HEK293T (cell line): ENCODE measurements around the gene S100B.

Experiments
- CTCF ChIA-PET: fragments of 350-600 bp; formaldehyde crosslinking; extraction: SDS; loops from one replicate; lab custom pipeline; 2021; ENCODE audit warnings: antibody characterized with exemption, inconsistent platforms; lab: Yijun Ruan, JAX
- POLR2A ChIA-PET: fragments of 350-600 bp; formaldehyde crosslinking; extraction: SDS; loops from one replicate; lab custom pipeline; 2020; ENCODE audit warnings: antibody characterized with exemption, inconsistent platforms; lab: Yijun Ruan, JAX
- DNase-seq: peaks from one replicate; pipeline ENCODE4 v3.0.0; 2012; ENCODE audit warnings: mixed read lengths; ENCODE audit errors: extremely low spot score
- ARNT ChIP-seq: fragments of 450-650 bp; IDR thresholded peaks from 2 replicates; pipeline ENCODE4 v1.6.1; 2017; ENCODE audit warnings: mild to moderate bottlenecking
- BHLHE40 ChIP-seq: fragments of 450-650 bp; IDR thresholded peaks from 2 replicates; pipeline ENCODE4 v1.6.1; 2016; ENCODE audit warnings: mild to moderate bottlenecking, moderate library complexity, borderline replicate concordance
- CTBP1 ChIP-seq: fragments of 450-650 bp; IDR thresholded peaks from 2 replicates; pipeline ENCODE4 v1.6.1; 2016; ENCODE audit warnings: borderline replicate concordance
- ELF4 ChIP-seq: fragments of 450-650 bp; IDR thresholded peaks from 2 replicates; pipeline ENCODE4 v1.6.1; 2017; ENCODE audit warnings: antibody characterized with exemption
- FOXA1 ChIP-seq: fragments of 450-650 bp; IDR thresholded peaks from 2 replicates; pipeline ENCODE4 v1.6.1; 2016; ENCODE audit warnings: mild to moderate bottlenecking
- FOXK2 ChIP-seq: fragments of 450-650 bp; IDR thresholded peaks from 2 replicates; pipeline ENCODE4 v1.6.1; 2016; ENCODE audit warnings: mild to moderate bottlenecking
- FOXM1 ChIP-seq: fragments of 450-650 bp; IDR thresholded peaks from 2 replicates; pipeline ENCODE4 v1.6.1; 2017; ENCODE audit warnings: mild to moderate bottlenecking, borderline replicate concordance
- HDGF ChIP-seq: fragments of 450-650 bp; IDR thresholded peaks from 2 replicates; pipeline ENCODE4 v1.6.1; 2017; ENCODE audit warnings: antibody characterized with exemption, borderline replicate concordance
- L3MBTL2 ChIP-seq: fragments of 450-650 bp; conservative IDR thresholded peaks from 2 replicates; pipeline ENCODE4 v1.6.1; 2016; ENCODE audit warnings: mild to moderate bottlenecking
- LEF1 ChIP-seq: fragments of 450-650 bp; IDR thresholded peaks from 2 replicates; pipeline ENCODE4 v1.6.1; 2017; ENCODE audit warnings: mild to moderate bottlenecking, borderline replicate concordance
- NFRKB ChIP-seq: fragments of 450-650 bp; IDR thresholded peaks from 2 replicates; pipeline ENCODE4 v1.6.1; 2016; ENCODE audit warnings: mild to moderate bottlenecking, moderate library complexity
- SP1 ChIP-seq: fragments of 450-650 bp; IDR thresholded peaks from 2 replicates; pipeline ENCODE4 v1.6.1; 2017
- SUZ12 ChIP-seq: fragments of 450-650 bp; IDR thresholded peaks from 2 replicates; pipeline ENCODE4 v1.6.1; 2016; ENCODE audit warnings: mild to moderate bottlenecking
- TARDBP ChIP-seq: fragments of 450-650 bp; IDR thresholded peaks from 2 replicates; pipeline ENCODE4 v1.6.1; 2016
- ZNF384 ChIP-seq: fragments of 450-650 bp; IDR thresholded peaks from 2 replicates; pipeline ENCODE4 v1.6.1; 2016
- TF ChIP-seq, protein P1 (sequence below): fragments of 450-650 bp; IDR thresholded peaks from 2 replicates; pipeline ENCODE4 v1.6.1; 2016

S100B gene

DNA sequence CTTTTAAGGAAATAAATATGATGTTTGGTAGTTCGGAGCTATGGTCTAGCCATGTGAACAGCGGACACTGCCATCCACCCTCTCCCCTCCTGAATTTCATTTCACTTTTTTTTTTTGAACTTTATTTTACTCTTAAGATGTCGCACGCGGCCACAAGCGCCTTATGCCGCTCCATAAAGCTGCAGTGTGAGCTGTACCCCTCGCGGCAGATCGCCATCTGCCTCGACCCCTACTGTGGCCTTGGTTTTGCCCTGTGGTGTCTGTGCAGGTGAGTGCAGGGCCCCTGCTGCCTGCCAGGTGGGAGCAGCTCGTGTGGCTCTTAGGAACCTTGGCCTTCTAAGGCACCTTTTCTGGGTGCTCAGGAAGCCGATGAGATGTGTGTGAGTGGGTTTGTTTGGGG lies 48.1 kb downstream of the S100B start:
- POLR2A ChIA-PET, result no interaction called here
- DNase-seq, result no peak
- CTCF ChIA-PET, result no interaction called here
- TF ChIP-seq FOXA1 (no peak), ELF4 (no peak), CTBP1 (no peak), SP1 (no peak), FOXM1 (no peak), SUZ12 (no peak), ARNT (no peak), L3MBTL2 (no peak), LEF1 (no peak), NFRKB (no peak), HDGF (no peak), ZNF384 (no peak), FOXK2 (no peak), BHLHE40 (no peak), TARDBP (no peak)
- TF ChIP-seq, protein P1, sequence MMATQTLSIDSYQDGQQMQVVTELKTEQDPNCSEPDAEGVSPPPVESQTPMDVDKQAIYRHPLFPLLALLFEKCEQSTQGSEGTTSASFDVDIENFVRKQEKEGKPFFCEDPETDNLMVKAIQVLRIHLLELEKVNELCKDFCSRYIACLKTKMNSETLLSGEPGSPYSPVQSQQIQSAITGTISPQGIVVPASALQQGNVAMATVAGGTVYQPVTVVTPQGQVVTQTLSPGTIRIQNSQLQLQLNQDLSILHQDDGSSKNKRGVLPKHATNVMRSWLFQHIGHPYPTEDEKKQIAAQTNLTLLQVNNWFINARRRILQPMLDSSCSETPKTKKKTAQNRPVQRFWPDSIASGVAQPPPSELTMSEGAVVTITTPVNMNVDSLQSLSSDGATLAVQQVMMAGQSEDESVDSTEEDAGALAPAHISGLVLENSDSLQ, result no peak

DNA sequence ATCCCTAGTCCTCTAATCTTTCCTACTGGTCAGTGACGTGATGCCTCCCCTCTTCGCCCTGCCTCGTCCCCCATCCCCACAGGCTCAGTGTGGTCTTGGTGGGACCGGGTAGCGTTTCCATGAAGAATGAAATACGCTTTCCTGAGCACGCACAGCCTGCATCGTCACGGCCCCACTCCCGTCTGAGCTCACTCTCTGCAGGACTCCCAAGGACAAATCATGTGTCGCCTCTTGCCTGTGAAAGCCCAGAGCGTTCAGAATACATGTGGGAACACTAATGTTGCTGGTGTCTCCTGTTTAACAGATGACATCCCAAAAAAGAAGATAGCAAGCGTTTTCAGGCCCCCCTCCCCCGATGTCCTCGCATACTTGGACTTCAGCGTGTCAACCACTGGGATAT lies 49.2 kb downstream of the S100B start:
- TF ChIP-seq CTBP1 (no peak), SUZ12 (no peak), SP1 (no peak), L3MBTL2 (no peak), ZNF384 (no peak), BHLHE40 (no peak), TARDBP (no peak), FOXK2 (no peak), ARNT (no peak), NFRKB (no peak), FOXA1 (no peak), LEF1 (no peak), ELF4 (no peak), HDGF (no peak), FOXM1 (no peak)
- TF ChIP-seq, protein P1, result no peak
- CTCF ChIA-PET, result no interaction called here
- POLR2A ChIA-PET, result no interaction called here
- no peak for DNase-seq

DNA sequence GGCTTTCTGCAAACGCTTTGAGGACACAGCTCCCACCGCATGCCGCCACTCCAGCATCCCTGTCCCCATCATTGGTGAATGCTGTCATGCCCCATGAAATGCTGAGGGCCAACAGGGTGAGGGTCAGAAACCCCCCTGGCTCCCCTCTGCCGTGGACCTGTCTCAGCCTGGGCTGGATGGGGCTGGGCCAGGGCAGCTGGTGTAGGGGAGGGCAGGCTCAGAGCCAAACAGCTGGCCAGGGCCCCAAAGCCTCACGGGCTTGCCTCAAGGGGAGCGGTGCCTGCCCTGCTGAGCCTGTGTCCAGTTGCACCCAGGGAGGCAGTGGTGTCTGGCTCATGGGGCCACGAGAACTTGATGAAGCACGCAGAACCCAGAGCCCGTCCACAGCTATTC lies 49.7 kb downstream of the S100B start:
- ChIA-PET CTCF (no interaction called here), POLR2A (no interaction called here)
- no peak for DNase-seq

DNA sequence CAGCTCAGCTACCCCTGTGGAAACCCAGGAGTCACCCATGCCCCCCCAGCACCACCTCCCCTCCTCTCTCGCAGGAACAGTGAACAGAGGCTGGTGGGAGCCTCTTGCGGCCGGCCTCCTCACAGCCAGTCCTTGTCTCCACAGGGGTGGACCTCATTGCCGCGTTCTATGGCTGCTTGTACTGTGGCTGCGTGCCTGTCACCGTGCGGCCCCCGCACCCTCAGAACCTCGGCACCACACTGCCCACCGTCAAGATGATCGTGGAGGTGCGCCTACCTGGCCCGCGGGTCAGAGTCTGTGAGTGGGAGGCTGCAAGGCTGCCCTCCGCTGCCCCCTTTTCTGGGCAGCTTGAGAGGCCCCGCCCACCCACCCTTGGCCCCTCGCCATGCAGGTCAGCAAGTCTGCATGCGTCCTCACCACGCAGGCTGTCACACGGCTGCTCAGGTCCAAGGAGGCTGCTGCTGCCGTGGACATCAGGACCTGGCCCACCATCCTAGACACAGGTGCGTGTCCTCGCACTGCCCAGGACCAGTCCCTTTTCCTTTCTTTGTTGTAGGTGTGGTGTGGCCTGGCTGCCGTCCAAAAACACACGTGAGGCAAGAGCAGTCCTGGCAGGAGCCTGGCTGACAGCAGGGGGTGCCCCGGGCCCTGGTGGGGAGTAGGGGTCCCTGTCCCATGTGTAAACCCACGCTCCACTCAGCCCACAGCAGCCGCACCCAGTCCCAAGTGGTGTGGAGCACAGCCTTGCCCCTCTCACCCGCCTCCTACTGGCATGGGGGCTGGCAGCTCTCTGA lies 50.3 kb downstream of the S100B start:
- POLR2A ChIA-PET, result no interaction called here
- no peak for DNase-seq
- CTCF ChIA-PET, result no interaction called here
- no peak for TF ChIP-seq HDGF
- TF ChIP-seq L3MBTL2, result no peak
- TF ChIP-seq, protein P1, result no peak
- no peak for TF ChIP-seq ELF4
- TF ChIP-seq NFRKB, result no peak
- no peak for TF ChIP-seq FOXK2
- no peak for TF ChIP-seq FOXM1
- TF ChIP-seq SP1, result no peak
- no peak for TF ChIP-seq FOXA1
- no peak for TF ChIP-seq BHLHE40
- no peak for TF ChIP-seq ZNF384
- no peak for TF ChIP-seq CTBP1
- no peak for TF ChIP-seq SUZ12
- no peak for TF ChIP-seq LEF1
- no peak for TF ChIP-seq ARNT
- no peak for TF ChIP-seq TARDBP

More for the DNA sequence above, 49.7 kb downstream of the S100B start:
- no peak for TF ChIP-seq ZNF384
- TF ChIP-seq SUZ12, result no peak
- TF ChIP-seq NFRKB, result no peak
- TF ChIP-seq FOXM1, result no peak
- no peak for TF ChIP-seq CTBP1
- TF ChIP-seq LEF1, result no peak
- no peak for TF ChIP-seq FOXK2
- no peak for TF ChIP-seq ARNT
- no peak for TF ChIP-seq L3MBTL2
- no peak for TF ChIP-seq TARDBP
- TF ChIP-seq HDGF, result no peak

DNA sequence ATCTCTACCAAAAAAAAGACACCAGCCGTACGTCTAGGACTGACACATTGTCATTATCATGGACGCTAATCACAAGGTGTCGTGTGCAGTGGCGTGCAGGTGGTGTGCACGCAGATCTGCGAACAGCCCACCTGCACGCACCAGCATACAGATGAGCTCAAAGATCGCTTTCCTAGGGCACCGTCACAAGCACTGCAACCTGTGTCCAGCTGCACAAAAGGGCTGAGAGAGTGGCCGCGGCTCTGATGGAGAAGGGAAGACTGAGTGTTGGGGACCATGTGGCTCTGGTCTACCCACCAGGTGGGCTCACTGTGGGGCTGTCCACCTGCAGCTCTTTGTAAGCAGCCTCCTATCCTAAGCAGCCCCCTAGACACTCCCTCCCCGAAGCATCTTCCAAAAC lies 50.9 kb downstream of the S100B start:
- no peak for TF ChIP-seq FOXM1
- TF ChIP-seq SUZ12, result no peak
- no peak for TF ChIP-seq SP1
- POLR2A ChIA-PET, result no interaction called here
- CTCF ChIA-PET, result no interaction called here
- no peak for DNase-seq

DNA sequence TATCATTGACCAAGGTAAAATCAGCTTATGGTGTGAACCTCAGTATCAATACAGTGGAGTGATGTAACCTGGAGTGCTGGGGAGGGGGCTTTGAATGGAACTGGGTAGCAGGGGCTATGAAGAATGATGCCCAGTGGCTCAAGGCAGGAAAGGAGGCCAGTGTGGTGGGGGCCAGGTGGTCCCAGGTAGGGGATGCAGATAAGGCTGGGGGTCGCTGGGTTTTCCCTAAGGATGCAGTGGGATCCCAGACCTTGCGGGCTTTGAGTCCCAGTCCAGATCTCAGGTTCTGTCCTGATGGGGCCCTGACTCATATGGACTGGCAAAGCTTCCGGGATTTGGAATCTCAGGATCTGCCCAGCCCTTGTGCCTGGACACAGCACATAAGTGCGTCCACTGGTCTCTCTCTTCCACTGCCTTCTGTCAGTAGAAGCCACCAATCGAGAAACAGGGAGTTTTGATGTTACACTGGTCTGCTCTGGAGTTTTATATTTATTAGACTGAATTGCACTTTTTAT lies 52.0 kb downstream of the S100B start:
- no peak for DNase-seq
- CTCF ChIA-PET, result no interaction called here
- TF ChIP-seq ZNF384, result no peak
- no peak for TF ChIP-seq FOXK2
- no peak for TF ChIP-seq ARNT
- TF ChIP-seq FOXM1, result no peak
- no peak for TF ChIP-seq LEF1
- TF ChIP-seq NFRKB, result no peak
- TF ChIP-seq L3MBTL2, result no peak
- no peak for TF ChIP-seq HDGF
- no peak for TF ChIP-seq FOXA1
- TF ChIP-seq SP1, result no peak
- no peak for TF ChIP-seq ELF4
- TF ChIP-seq, protein P1, result no peak
- TF ChIP-seq SUZ12, result no peak
- TF ChIP-seq CTBP1, result no peak
- no peak for TF ChIP-seq TARDBP
- POLR2A ChIA-PET, result no interaction called here
